ENCODE measurements around the gene FAM237B. TPM values are rescaled to one million over a fixed set of nuclear protein-coding genes. Genes with fewer than 3 reads are reported as not detected.

FAM237B gene
- total RNA-seq, 4 donors from 2014 or later, result not detected

- H3K27me3 ChIP-seq, result peaks cover 77% of the 10 kb centered on the region
- no peaks in the 10 kb centered on the region for H3K9me3 ChIP-seq
- intact Hi-C loops (cut with DNase I; ENCODE audit: low total_unique reads), result no loop called here
- TF ChIP-seq CTCF (IDR thresholded peaks at IDR 0.05), result no peak
- no peak overlapping the region for H3K4me3 ChIP-seq
- H3K4me1 ChIP-seq, result peaks cover 0 to 9% (median 7%) of the 10 kb centered on the region in 4 donors
- WGBS, 2 donors (ENCODE audit: low coverage in 1 of 2), result 78 to 91% methylated on average over 4 to 7 of the region's 7 CpGs
- no peak overlapping the region for H3K27ac ChIP-seq
- no peak for DNase-seq
- H3K36me3 ChIP-seq, result no peaks in the 10 kb centered on the region
- in situ Hi-C loops (cut with MboI; ENCODE audit: low pct_ligation_motif_present in 1 of 4, low pct_unique_long_range_greater_than_20kb in 1 of 4, low sequenced_read_pairs in 3 of 4), result no loop called here
Observed at GRCh38 chr7:90320014-90320413, 1.1 kb downstream of the FAM237B start.

- 38 to 66% methylated on average over 2 to 4 of the region's 4 CpGs for WGBS, 2 donors (ENCODE audit: low coverage in 1 of 2)
- DNase-seq, result no peak
- Histone ChIP-seq H3K36me3 (no peaks in the 10 kb centered on the region), H3K27ac (no peak overlapping the region), H3K4me3 (no peak overlapping the region), H3K27me3 (peaks cover 16% of the 10 kb centered on the region), H3K4me1 (no peaks in the 10 kb centered on the region), H3K9me3 (no peaks in the 10 kb centered on the region)
- TF ChIP-seq EP300 (IDR thresholded peaks at IDR 0.05; ENCODE audit: low read depth), result no peak
- no peak for TF ChIP-seq CTCF (IDR thresholded peaks at IDR 0.05)
- no peak for TF ChIP-seq POLR2A (IDR thresholded peaks at IDR 0.05)
- TF ChIP-seq POLR2AphosphoS5 (IDR thresholded peaks at IDR 0.05), result no peak
- intact Hi-C loops (cut with DNase I; ENCODE audit: low total_unique reads) (no loop called here), in situ Hi-C loops (cut with MboI; ENCODE audit: low pct_ligation_motif_present in 1 of 4, low pct_unique_long_range_greater_than_20kb in 1 of 4, low sequenced_read_pairs in 3 of 4) (no loop called here)
Observed at GRCh38 chr7:90313907-90314306, 7.2 kb downstream of the FAM237B start.

GRCh38 chr7:90312745-90313144 is 8.4 kb downstream of the FAM237B start:
- H3K36me3 ChIP-seq, result no peaks in the 10 kb centered on the region
- no peaks in the 10 kb centered on the region for H3K4me1 ChIP-seq
- WGBS, 2 donors (ENCODE audit: low coverage in 1 of 2), result 88 to 100% methylated on average over 2 of the region's 2 CpGs
- no peak for TF ChIP-seq CTCF (IDR thresholded peaks at IDR 0.05)
- TF ChIP-seq POLR2AphosphoS5 (IDR thresholded peaks at IDR 0.05), result no peak
- TF ChIP-seq POLR2A (IDR thresholded peaks at IDR 0.05), result no peak
- TF ChIP-seq EP300 (IDR thresholded peaks at IDR 0.05; ENCODE audit: low read depth), result no peak
- in situ Hi-C loops (cut with MboI; ENCODE audit: low pct_ligation_motif_present in 1 of 4, low pct_unique_long_range_greater_than_20kb in 1 of 4, low sequenced_read_pairs in 3 of 4) (no loop called here), intact Hi-C loops (cut with DNase I; ENCODE audit: low total_unique reads) (no loop called here)
- no peak for DNase-seq
- H3K27ac ChIP-seq, result no peak overlapping the region
- H3K27me3 ChIP-seq, result peaks cover 4% of the 10 kb centered on the region
- H3K4me3 ChIP-seq, result no peak overlapping the region
- H3K9me3 ChIP-seq, result no peaks in the 10 kb centered on the region

- H3K4me1 ChIP-seq, result no peaks in the 10 kb centered on the region
- no peaks in the 10 kb centered on the region for H3K9me3 ChIP-seq
- in situ Hi-C loops (cut with MboI; ENCODE audit: low pct_ligation_motif_present in 1 of 4, low pct_unique_long_range_greater_than_20kb in 1 of 4, low sequenced_read_pairs in 3 of 4), result no loop called here
- no peaks in the 10 kb centered on the region for H3K36me3 ChIP-seq
- TF ChIP-seq POLR2A (IDR thresholded peaks at IDR 0.05) (no peak), POLR2AphosphoS5 (IDR thresholded peaks at IDR 0.05) (no peak), CTCF (IDR thresholded peaks at IDR 0.05) (no peak), EP300 (IDR thresholded peaks at IDR 0.05; ENCODE audit: low read depth) (no peak)
- no peak for DNase-seq
- intact Hi-C loops (cut with DNase I; ENCODE audit: low total_unique reads), result no loop called here
- no peak overlapping the region for H3K4me3 ChIP-seq
- H3K27me3 ChIP-seq, result no peaks in the 10 kb centered on the region
- H3K27ac ChIP-seq, result no peak overlapping the region
Observed at GRCh38 chr7:90311175-90311574, 9.9 kb downstream of the FAM237B start.
